Neural progenitor cell (in vitro differentiated cells): ENCODE data around the gene CFAP97D2.

Experiments used
- CTCF ChIP-seq: fragments of 200-600 bp; sonication (generic); IDR thresholded peaks from 2 replicates; pipeline ENCODE4 v1.5.1; 2017; ENCODE audit warnings: antibody characterized with exemption, mild to moderate bottlenecking
- EZH2 ChIP-seq: fragments of 200-600 bp; sonication (generic); IDR thresholded peaks from 2 replicates; pipeline ENCODE4 v1.6.1; 2017; ENCODE audit warnings: antibody characterized with exemption, mild to moderate bottlenecking, moderate library complexity
- EZH2phosphoT487 ChIP-seq: fragments of 200-600 bp; sonication (generic); IDR thresholded peaks from 2 replicates; pipeline ENCODE4 v1.6.1; 2017; ENCODE audit warnings: antibody characterized with exemption

DNA sequence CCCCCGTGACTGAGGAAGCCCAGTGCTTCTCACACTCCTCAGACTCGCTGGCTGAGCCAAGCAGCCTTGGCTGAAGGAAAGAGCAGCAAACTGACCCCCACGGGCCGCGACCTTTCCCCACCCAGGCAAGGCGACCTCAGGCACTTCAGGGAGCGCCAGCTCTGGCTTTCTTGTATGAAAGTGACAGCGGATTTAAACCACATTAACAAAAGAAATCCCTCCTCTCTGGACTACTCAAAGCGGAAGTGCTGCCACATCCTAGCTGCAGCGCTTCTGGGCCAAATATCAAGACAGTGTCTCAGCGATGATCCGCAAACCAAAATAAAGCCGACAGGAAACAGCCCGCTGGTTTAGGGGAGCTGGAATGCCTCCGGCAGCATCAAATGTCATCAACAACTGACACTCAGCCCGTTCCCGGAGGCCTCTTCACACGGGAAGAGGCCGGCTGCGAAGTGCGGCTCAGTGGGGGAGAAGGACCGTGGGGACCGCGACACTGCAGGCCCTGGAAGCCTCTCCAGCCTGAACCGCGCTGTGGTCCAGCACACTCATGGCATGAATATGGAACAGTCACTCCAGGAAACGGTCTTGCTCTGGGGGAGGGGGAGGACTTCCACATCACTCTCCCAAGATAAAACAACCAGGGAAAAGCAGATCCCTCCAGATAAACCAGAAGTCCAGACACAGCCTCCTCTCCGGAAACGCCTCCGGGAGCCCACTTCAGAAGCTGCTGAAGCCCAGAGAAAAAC lies 48.0 kb upstream of the CFAP97D2 start:
- TF ChIP-seq EZH2phosphoT487 (peak; percentile 21), CTCF (no peak), EZH2 (peak; percentile 10)
